Measurements from ENCODE around the gene DGCR6L.

DNA sequence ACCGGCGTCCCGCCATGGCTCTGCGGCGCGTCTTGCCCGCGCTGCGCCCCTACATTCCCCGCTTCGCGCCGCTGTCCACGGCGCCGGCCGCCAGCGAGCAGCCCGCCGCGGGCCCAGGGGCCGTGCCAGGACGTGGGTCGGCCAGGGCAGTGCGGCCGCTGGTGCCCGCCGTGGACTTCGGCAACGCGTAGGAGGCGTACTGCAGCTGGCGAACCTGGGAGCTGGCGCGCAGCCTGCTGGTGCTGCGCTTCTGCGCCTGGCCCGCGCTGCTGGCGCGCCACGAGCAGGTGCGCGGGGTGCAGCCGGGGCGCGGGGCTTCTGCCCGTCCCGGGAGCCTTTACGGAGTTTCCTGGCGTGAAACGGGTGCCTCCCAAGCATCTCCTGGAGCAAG is 20.1 kb downstream of the DGCR6L start:
- TF ChIP-seq EZH2 (IDR thresholded peaks at IDR 0.05; ENCODE audit: insufficient read depth, poor library complexity, severe bottlenecking): no peak
- TF ChIP-seq EZH2phosphoT487 (IDR thresholded peaks at IDR 0.05; ENCODE audit: insufficient read depth, low read depth): no peak
